ENCODE results near the gene PTPRM.

The PTPRM gene

DNA sequence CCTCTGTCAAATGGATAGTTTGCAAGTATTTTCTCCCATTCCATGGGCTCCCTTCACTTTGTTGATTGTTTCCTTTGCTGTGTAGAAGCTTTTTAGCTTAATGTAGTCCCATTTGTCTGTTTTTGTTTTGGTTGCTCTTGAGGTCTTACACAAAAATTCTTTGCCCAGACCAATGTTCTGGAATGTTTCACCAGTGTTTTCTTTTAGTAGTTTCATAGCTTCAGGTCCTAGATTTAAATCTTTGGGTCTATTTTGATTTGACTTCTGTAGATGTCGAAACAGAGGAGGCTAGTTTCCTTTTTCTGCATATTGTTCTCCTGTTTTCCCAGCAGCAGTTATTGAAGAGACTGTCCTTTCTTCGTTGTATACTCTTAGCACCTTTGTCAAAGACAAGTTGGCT lies 351.6 kb downstream of the PTPRM start:
- no peak overlapping the region for H3K4me3 ChIP-seq (replicated peaks in 1 of 2; ENCODE audit: low read depth in 2 of 2, low read length in 2 of 2)
- TF ChIP-seq, protein P1, sequence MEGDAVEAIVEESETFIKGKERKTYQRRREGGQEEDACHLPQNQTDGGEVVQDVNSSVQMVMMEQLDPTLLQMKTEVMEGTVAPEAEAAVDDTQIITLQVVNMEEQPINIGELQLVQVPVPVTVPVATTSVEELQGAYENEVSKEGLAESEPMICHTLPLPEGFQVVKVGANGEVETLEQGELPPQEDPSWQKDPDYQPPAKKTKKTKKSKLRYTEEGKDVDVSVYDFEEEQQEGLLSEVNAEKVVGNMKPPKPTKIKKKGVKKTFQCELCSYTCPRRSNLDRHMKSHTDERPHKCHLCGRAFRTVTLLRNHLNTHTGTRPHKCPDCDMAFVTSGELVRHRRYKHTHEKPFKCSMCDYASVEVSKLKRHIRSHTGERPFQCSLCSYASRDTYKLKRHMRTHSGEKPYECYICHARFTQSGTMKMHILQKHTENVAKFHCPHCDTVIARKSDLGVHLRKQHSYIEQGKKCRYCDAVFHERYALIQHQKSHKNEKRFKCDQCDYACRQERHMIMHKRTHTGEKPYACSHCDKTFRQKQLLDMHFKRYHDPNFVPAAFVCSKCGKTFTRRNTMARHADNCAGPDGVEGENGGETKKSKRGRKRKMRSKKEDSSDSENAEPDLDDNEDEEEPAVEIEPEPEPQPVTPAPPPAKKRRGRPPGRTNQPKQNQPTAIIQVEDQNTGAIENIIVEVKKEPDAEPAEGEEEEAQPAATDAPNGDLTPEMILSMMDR (IDR thresholded peaks at IDR 0.05; ENCODE audit: low read depth, low read length), result no peak
- DNase-seq (ENCODE audit: low read depth in 2 of 2), result peak in 1 of 2 donors; percentile 36

DNA sequence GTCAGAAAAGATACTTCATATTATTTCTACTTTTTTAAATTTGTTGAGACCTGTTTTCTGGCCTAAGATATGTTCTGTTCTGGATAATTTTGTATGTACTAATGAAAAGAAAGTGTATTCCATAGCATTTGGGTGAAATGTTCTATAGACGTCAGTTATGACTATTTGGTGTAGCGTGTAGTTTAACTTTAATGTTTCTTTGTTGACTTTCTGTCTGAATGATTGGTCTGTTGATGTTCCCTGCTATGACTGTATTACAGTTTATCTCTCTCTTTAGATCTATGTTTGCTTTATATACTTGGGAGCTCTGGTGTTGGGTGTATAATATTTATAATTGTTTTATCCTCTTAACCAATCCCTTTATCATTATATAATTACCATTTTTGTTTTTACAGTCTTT lies 352.4 kb downstream of the PTPRM start:
- peak in 1 of 2 donors; percentile 22 for DNase-seq (ENCODE audit: low read depth in 2 of 2)
- TF ChIP-seq, protein P1 (IDR thresholded peaks at IDR 0.05; ENCODE audit: low read depth, low read length), result no peak
- no peak overlapping the region for H3K4me3 ChIP-seq (replicated peaks in 1 of 2; ENCODE audit: low read depth in 2 of 2, low read length in 2 of 2)

DNA sequence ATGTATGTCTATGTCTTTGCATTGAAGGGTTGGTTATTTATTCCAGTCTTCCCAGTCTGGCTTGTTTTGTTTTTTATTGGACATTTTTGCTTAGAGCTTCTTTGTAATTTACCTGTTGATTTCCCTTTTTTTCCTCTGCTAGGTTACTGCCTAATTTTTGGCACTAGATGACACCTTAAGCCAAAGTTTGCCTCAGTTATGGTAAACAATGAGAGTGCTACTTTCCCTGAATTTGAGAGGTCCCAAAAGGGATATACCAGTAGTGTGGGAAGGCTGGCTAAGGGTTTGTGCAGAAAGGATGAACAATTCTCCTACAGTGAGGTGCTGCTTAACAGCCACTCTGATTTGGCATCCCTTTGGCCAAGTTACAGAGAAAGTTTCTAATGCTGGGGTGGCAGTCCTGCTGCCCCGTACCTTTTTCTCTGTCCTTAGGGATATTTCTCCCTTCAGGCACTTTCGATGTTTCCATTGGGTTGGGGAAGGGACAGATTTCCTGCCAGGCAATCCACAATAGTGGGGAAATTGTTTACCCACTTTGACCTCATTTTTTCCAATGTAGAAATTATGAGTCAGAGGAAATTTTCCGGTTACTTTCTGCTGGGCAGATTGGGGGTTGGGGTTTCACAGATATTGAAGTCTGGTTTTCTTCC lies 354.9 kb downstream of the PTPRM start:
- DNase-seq (ENCODE audit: low read depth in 2 of 2), result peak; percentile 80 to 86
- no peak overlapping the region for H3K4me3 ChIP-seq (replicated peaks in 1 of 2; ENCODE audit: low read depth in 2 of 2, low read length in 2 of 2)

DNA sequence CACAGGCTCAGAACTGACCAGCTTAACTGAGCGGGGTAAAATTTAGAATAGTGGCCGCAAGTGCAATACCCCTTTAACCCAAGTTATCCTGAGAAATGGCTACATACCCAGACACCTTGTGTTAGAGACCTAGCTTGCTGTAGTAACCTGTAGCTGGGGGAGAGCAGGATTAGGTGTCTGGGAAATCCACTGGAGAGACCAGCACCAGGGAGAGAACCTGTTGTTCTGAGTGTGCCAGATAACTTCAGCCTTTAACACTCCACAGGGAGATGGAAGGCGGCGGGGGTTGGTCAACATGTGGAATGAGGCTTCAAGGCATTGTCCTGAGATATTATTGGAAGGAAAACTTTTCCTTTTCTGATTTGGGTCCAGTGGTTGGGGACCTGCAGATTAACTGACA lies 356.0 kb downstream of the PTPRM start:
- H3K4me3 ChIP-seq (replicated peaks in 1 of 2; ENCODE audit: low read depth in 2 of 2, low read length in 2 of 2), result no peak overlapping the region
- no peak for DNase-seq (ENCODE audit: low read depth in 2 of 2)
- TF ChIP-seq, protein P1 (IDR thresholded peaks at IDR 0.05; ENCODE audit: low read depth, low read length), result no peak

More for the DNA sequence above, 354.9 kb downstream of the PTPRM start:
- TF ChIP-seq, protein P1 (IDR thresholded peaks at IDR 0.05; ENCODE audit: low read depth, low read length), result no peak

DNA sequence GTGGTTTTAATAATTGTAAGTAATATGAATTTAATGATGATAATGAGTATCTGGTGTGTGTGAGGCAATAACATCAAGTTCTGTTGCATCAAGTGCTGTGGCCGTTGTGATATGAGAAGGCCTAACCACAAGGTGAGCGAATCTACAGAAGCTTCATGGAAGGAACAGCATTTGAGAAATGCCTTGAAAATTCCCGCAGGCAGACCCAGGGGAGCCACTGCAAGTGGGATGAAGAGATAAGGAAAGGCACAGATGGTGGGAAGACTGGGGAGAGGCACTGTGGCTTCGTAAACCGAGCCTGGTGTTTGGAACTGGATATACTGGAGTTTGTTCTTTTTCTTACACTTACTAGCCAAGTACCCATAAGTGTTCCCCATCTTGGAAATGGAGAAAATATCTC lies 357.5 kb downstream of the PTPRM start:
- no peak for DNase-seq (ENCODE audit: low read depth in 2 of 2)
- no peak overlapping the region for H3K4me3 ChIP-seq (replicated peaks in 1 of 2; ENCODE audit: low read depth in 2 of 2, low read length in 2 of 2)
- TF ChIP-seq, protein P1 (IDR thresholded peaks at IDR 0.05; ENCODE audit: low read depth, low read length), result no peak

DNA sequence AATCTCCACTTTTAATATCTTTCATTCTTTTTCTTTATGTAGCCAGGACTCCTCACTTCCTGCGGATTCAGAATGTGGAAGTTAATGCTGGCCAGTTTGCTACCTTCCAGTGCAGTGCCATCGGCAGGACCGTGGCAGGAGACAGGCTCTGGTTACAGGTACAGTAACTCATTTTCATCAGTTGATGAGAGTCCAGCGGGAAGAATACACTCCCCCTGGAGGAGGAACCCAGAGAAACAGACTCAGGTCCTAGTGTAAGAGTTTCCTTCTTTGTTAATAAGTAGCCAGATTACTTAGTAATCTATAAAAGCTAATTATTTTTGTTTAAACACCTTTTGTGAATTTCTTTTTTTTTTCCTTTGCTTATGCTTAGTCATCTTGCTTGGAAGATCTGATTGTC lies 359.4 kb downstream of the PTPRM start:
- no peak overlapping the region for H3K4me3 ChIP-seq (replicated peaks in 1 of 2; ENCODE audit: low read depth in 2 of 2, low read length in 2 of 2)
- no peak for DNase-seq (ENCODE audit: low read depth in 2 of 2)
- TF ChIP-seq, protein P1 (IDR thresholded peaks at IDR 0.05; ENCODE audit: low read depth, low read length), result no peak

DNA sequence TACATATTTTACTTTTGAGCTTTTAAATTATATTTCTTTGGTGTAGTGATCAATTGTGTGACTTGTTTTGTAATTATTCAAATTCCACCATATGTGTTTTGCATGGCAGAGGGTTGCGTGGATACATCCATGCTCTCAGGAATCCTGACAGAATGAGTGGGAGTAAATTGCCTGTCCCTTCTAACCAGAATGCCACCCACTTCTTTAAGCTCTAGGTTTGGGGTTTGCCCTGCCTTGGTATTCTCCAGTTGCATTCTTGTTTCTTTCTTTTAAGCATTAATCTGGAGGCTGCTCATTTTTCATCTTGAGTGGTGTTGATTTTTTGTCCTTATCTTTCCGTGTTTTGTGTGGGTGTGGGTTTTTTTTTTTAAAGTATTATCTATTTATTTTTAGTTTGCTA lies 360.0 kb downstream of the PTPRM start:
- DNase-seq (ENCODE audit: low read depth in 2 of 2), result peak in 1 of 2 donors; percentile 29
- TF ChIP-seq, protein P1 (IDR thresholded peaks at IDR 0.05; ENCODE audit: low read depth, low read length), result no peak
- H3K4me3 ChIP-seq (replicated peaks in 1 of 2; ENCODE audit: low read depth in 2 of 2, low read length in 2 of 2), result no peak overlapping the region
